G401.6 (cell line): Measurements from ENCODE around the gene GTPBP6.
"Not testable (repeated sequence)": the region's sequence is repeated elsewhere in the genome, so short reads cannot be mapped to it uniquely, and the experiment has no call there.

Source experiments
- FAIRE-seq: peaks from 2 replicates; lab custom pipeline; 2012; peaks lifted over from hg19 to GRCh38; lab: Jason Lieb, UNC

GTPBP6 gene

GRCh38 chrX:334971-335757, 16.6 kb upstream of the GTPBP6 start:
- no peak for FAIRE-seq

- FAIRE-seq: no peak
Observed at GRCh38 chrX:334331-334891, 15.8 kb upstream of the GTPBP6 start.

GRCh38 chrX:333611-334311, 15.2 kb upstream of the GTPBP6 start:
- no peak for FAIRE-seq

GRCh38 chrX:332916-333610, 14.5 kb upstream of the GTPBP6 start:
- FAIRE-seq: no peak

- FAIRE-seq: no peak
Observed at GRCh38 chrX:332496-332860, 13.9 kb upstream of the GTPBP6 start.

- no peak for FAIRE-seq
Observed at GRCh38 chrX:331825-332495, 13.4 kb upstream of the GTPBP6 start.

GRCh38 chrX:331151-331824, 12.7 kb upstream of the GTPBP6 start:
- FAIRE-seq: no peak

- no peak for FAIRE-seq
Observed at GRCh38 chrX:330726-331150, 12.1 kb upstream of the GTPBP6 start.

GRCh38 chrX:330141-330725, 11.6 kb upstream of the GTPBP6 start:
- FAIRE-seq: not testable (repeated sequence)

GRCh38 chrX:329291-329910, 10.8 kb upstream of the GTPBP6 start:
- no peak for FAIRE-seq

GRCh38 chrX:327660-328126, 9.1 kb upstream of the GTPBP6 start:
- no peak for FAIRE-seq

- FAIRE-seq: not testable (repeated sequence)
Observed at GRCh38 chrX:324664-325063, 6.1 kb upstream of the GTPBP6 start.

- peak; percentile 92 for FAIRE-seq
Observed at GRCh38 chrX:323721-324628, 5.4 kb upstream of the GTPBP6 start.

GRCh38 chrX:320126-320783, 1.7 kb upstream of the GTPBP6 start:
- FAIRE-seq: no peak

- FAIRE-seq: no peak
Observed at GRCh38 chrX:319579-320125, 1.1 kb upstream of the GTPBP6 start.

GRCh38 chrX:318068-318738, 393 bp downstream of the GTPBP6 start:
- no peak for FAIRE-seq

- no peak for FAIRE-seq
Observed at GRCh38 chrX:317424-318067, 1.1 kb downstream of the GTPBP6 start.
